Measurements from ENCODE around the gene TNRC6B. TPM values are rescaled to one million over a fixed set of nuclear protein-coding genes. Genes with fewer than 3 reads are reported as not detected.

TNRC6B gene
- total and polyA plus RNA-seq, 7 donors: 0.60 to 51.8 (median 26.5) TPM

- Histone ChIP-seq H3K4me3 (no peak overlapping the region), H3K27me3 (no peaks in the 10 kb centered on the region)
- 96 to 97% methylated on average over 8 of the region's 8 CpGs for WGBS, 2 donors
Observed at GRCh38 chr22:40233886-40234285, 56.2 kb downstream of the TNRC6B start.

GRCh38 chr22:40234658-40235057, 56.9 kb downstream of the TNRC6B start:
- Histone ChIP-seq H3K4me3 (no peak overlapping the region), H3K27ac (no peak overlapping the region), H3K27me3 (no peaks in the 10 kb centered on the region), H3K36me3 (peaks cover 0 to 27% (median 0%) of the 10 kb centered on the region in 4 donors), H3K9me3 (no peaks in the 10 kb centered on the region), H3K4me1 (peaks cover 0 to 37% (median 27%) of the 10 kb centered on the region in 4 donors)
- intact Hi-C loops (cut with DNase I): no loop called here
- no peak for TF ChIP-seq POLR2A (IDR thresholded peaks at IDR 0.05)
- no peak for TF ChIP-seq CTCF (IDR thresholded peaks at IDR 0.05)
- DNase-seq: no peak

More at GRCh38 chr22:40233886-40234285, 56.2 kb downstream of the TNRC6B start:
- Histone ChIP-seq H3K9me3 (no peaks in the 10 kb centered on the region), H3K4me1 (peaks cover 0 to 37% (median 20%) of the 10 kb centered on the region in 4 donors), H3K36me3 (peaks cover 0 to 31% (median 0%) of the 10 kb centered on the region in 4 donors), H3K27ac (no peak overlapping the region)
- TF ChIP-seq EP300 (IDR thresholded peaks at IDR 0.05) (no peak), POLR2A (IDR thresholded peaks at IDR 0.05) (no peak), CTCF (IDR thresholded peaks at IDR 0.05) (no peak), POLR2AphosphoS5 (IDR thresholded peaks at IDR 0.05) (no peak)
- DNase-seq: no peak
- intact Hi-C loops (cut with DNase I): no loop called here

- peaks cover 0 to 21% (median 0%) of the 10 kb centered on the region in 4 donors for H3K36me3 ChIP-seq
- no peaks in the 10 kb centered on the region for H3K9me3 ChIP-seq
- WGBS, 2 donors: 56 to 81% methylated on average over 5 of the region's 5 CpGs
- TF ChIP-seq POLR2A (IDR thresholded peaks at IDR 0.05): no peak
- TF ChIP-seq POLR2AphosphoS5 (IDR thresholded peaks at IDR 0.05): no peak
- TF ChIP-seq CTCF (IDR thresholded peaks at IDR 0.05): no peak
- no peak for TF ChIP-seq EP300 (IDR thresholded peaks at IDR 0.05)
- no peak for DNase-seq
- no peak overlapping the region for H3K27ac ChIP-seq
- intact Hi-C loops (cut with DNase I): no loop called here
- no peak overlapping the region for H3K4me3 ChIP-seq
- no peaks in the 10 kb centered on the region for H3K27me3 ChIP-seq
- H3K4me1 ChIP-seq: peaks cover 0 to 37% (median 27%) of the 10 kb centered on the region in 4 donors
Observed at GRCh38 chr22:40235308-40235707, 57.6 kb downstream of the TNRC6B start.

- 81 to 89% methylated on average over 4 of the region's 4 CpGs for WGBS, 2 donors
- no peaks in the 10 kb centered on the region for H3K9me3 ChIP-seq
- no peak overlapping the region for H3K4me3 ChIP-seq
- peaks cover 0 to 37% (median 27%) of the 10 kb centered on the region in 4 donors for H3K4me1 ChIP-seq
- H3K36me3 ChIP-seq: peaks cover 0 to 18% (median 0%) of the 10 kb centered on the region in 4 donors
- H3K27ac ChIP-seq: no peak overlapping the region
- DNase-seq: no peak
- intact Hi-C loops (cut with DNase I): no loop called here
- H3K27me3 ChIP-seq: no peaks in the 10 kb centered on the region
- no peak for TF ChIP-seq CTCF (IDR thresholded peaks at IDR 0.05)
- no peak for TF ChIP-seq POLR2AphosphoS5 (IDR thresholded peaks at IDR 0.05)
- TF ChIP-seq POLR2A (IDR thresholded peaks at IDR 0.05): no peak
- TF ChIP-seq EP300 (IDR thresholded peaks at IDR 0.05): no peak
Observed at GRCh38 chr22:40236131-40236665, 58.5 kb downstream of the TNRC6B start.

GRCh38 chr22:40237241-40237640, 59.5 kb downstream of the TNRC6B start:
- 88 to 93% methylated on average over 4 of the region's 4 CpGs for WGBS, 2 donors
- intact Hi-C loops (cut with DNase I): no loop called here
- DNase-seq: no peak

More at GRCh38 chr22:40237241-40237640, 59.5 kb downstream of the TNRC6B start:
- no peaks in the 10 kb centered on the region for H3K9me3 ChIP-seq
- peaks cover 0 to 11% (median 0%) of the 10 kb centered on the region in 4 donors for H3K36me3 ChIP-seq
- H3K4me3 ChIP-seq: no peak overlapping the region
- H3K4me1 ChIP-seq: peaks cover 0 to 40% (median 28%) of the 10 kb centered on the region in 4 donors
- TF ChIP-seq CTCF (IDR thresholded peaks at IDR 0.05) (no peak), POLR2A (IDR thresholded peaks at IDR 0.05) (no peak), POLR2AphosphoS5 (IDR thresholded peaks at IDR 0.05) (no peak), EP300 (IDR thresholded peaks at IDR 0.05) (no peak)
- H3K27ac ChIP-seq: no peak overlapping the region
- H3K27me3 ChIP-seq: no peaks in the 10 kb centered on the region
